HUES64 (cell line): ENCODE data around the gene PMEPA1.

ENCODE experiments used
- H3K27ac ChIP-seq: 2 replicates; pipeline ENCODE4 v1.7.0; 2013; ENCODE audit warnings: low read depth, low read length, inconsistent platforms
- H3K27me3 ChIP-seq: 2 replicates; pipeline ENCODE4 v1.6.1; 2013; ENCODE audit warnings: mild to moderate bottlenecking, low read length; ENCODE audit not compliant: insufficient read depth
- H3K36me3 ChIP-seq: 2 replicates; pipeline ENCODE4 v1.6.1; 2013; ENCODE audit warnings: mild to moderate bottlenecking, low read length; ENCODE audit not compliant: insufficient read depth
- H3K4me1 ChIP-seq: 2 replicates; pipeline ENCODE4 v1.6.1; 2013; ENCODE audit warnings: mild to moderate bottlenecking, low read length, moderate library complexity; ENCODE audit not compliant: insufficient read depth
- H3K4me3 ChIP-seq: 2 replicates; pipeline ENCODE4 v1.5.1; 2013; ENCODE audit warnings: mild to moderate bottlenecking, low read length, moderate library complexity
- H3K9ac ChIP-seq: 2 replicates; pipeline ENCODE4 v1.6.1; 2013; ENCODE audit warnings: mild to moderate bottlenecking, low read depth, low read length
- H3K9me3 ChIP-seq: 2 replicates; pipeline ENCODE4 v1.6.1; 2013; ENCODE audit warnings: low read depth, low read length; ENCODE audit not compliant: insufficient read depth
- WGBS: fragments of 150-250, 120-280 bp; methylation state at CpG from one replicate; pipeline ENCODE4 v1.1.7; 2013; ENCODE audit warnings: missing lambda C conversion rate; 5-methylcytosine and 5-hydroxymethylcytosine counted together

Gene PMEPA1

DNA sequence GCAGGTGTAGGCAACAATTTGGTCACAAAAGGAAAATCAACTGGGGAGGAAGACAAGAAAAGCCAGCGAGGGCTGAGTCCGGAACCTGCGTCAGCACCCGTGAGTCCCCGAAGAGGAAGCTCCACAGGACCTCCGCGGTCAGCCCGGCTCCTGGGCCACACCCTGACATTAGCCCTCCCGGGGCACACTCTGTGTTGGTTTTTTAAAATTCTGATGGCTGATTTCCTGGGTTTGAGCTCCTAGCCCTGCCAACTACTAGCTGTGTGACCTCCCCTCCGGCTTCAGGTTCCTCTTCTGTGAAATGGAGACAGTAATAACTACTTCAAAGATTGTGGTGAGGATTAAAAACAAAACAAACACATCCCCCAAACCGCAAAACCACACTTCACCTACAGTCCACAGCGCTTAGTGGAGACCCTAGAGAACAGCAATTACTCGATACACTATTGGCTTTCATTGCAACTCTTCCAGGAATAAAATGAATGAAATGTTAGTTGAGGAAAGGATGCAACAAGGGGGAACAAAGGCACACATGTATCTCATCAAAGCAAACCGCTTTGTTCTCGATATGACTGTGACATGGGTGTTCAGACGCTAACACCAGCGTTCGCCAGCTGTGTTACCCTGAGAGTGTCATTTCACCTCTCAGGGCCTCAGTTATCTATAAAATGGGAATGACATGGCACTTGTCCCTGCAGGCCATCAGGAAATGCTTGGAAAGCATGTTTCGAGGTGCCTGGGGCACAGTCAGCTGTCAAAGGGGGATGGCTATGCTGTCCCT lies 90.6 kb downstream of the PMEPA1 start:
- Histone ChIP-seq H3K4me3 (no peak overlapping the region), H3K36me3 (no peaks in the 10 kb centered on the region), H3K27me3 (no peaks in the 10 kb centered on the region), H3K27ac (no peak overlapping the region), H3K4me1 (no peaks in the 10 kb centered on the region), H3K9me3 (no peaks in the 10 kb centered on the region), H3K9ac (no peak overlapping the region)
- 91% methylated on average over 18 of the region's 19 CpGs for WGBS

DNA sequence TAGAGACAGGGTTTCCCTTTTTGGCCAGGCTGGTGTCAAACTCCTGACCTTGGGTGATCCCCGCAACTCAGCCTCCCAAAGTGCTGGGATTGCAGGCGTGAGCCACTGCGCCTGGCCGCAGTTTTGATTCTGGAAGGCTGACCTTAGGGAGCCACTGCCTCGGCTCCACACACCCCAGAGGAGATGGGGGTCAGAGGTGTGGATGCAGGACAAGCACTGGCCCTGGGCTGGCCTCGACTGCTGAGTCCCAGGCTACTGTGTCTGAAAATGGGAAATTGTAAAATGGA lies 91.1 kb downstream of the PMEPA1 start:
- Histone ChIP-seq H3K4me3 (no peak overlapping the region), H3K4me1 (no peaks in the 10 kb centered on the region), H3K9ac (no peak overlapping the region), H3K27ac (no peak overlapping the region), H3K9me3 (no peaks in the 10 kb centered on the region), H3K36me3 (no peaks in the 10 kb centered on the region), H3K27me3 (no peaks in the 10 kb centered on the region)
- 89% methylated on average over 6 of the region's 6 CpGs for WGBS

DNA sequence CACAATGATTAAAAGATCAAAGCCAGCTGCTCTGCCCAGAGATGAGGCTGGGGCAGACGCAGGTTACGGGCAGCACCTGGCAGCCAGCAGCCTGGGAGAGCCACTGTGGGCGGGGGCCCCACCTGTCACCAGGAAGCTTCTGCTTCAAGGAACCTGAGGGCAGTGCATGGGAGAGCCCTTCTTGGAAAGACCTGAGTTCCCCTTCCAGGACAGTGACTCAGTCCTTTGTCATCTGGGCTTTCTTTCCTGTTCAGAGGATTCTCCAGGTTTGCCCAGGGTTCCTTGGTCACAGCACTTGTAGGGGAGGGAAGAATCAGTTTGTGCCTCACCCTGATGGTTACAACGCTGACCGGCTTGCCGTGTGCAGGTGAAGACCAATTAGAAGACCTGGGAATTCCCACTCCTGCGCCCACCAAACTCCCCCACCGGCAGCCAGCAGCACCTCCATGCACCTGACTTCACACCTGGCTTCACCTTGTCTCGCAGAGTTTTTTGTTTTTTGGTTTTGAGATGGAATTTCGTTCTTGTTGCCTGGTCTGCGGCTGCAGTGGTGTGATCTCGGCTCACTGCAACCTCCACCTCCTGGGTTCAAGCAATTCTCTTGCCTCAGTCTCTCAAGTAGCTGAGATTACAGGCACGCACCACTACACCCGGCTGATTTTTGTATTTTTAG lies 91.6 kb downstream of the PMEPA1 start:
- 87% methylated on average over 13 of the region's 14 CpGs for whole genome bisulfite sequencing
- Histone ChIP-seq H3K4me1 (no peaks in the 10 kb centered on the region), H3K36me3 (no peaks in the 10 kb centered on the region), H3K27ac (no peak overlapping the region), H3K27me3 (no peaks in the 10 kb centered on the region), H3K4me3 (no peak overlapping the region), H3K9ac (no peak overlapping the region), H3K9me3 (no peaks in the 10 kb centered on the region)

DNA sequence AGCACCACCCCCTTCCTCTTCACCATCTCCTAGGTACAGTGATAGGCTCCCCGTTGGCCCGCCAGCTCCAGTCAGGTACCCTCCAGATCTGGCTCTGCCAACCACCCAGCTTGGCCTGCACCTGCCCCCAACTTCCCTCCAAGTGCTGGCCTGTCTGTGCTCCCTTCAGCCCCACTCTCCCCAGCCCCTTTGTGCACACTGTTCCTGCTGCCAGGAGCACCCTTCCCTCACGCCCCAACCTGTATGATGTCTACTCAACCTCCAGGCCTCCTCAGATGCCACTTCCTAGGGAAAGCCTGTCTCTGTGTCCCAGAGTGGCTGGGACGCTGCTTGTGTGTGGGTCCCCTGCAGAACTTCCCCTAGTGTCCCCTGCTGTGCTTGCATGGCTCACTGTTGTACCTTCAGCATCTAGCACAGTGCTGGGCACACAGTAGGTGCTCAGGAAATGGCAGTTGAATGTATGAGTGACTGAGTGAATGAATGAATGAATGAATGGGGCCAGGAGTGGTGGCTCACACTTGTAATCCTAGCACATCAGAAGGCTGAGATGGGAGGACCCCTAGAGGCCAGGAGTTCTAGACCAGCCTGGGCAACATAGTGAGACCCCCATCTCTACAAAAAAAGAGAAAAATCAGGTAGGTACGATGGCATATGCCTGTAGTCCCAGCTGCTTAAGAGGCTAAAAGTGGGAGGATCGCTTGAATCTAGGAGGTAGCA lies 92.6 kb downstream of the PMEPA1 start:
- no peaks in the 10 kb centered on the region for H3K36me3 ChIP-seq
- no peaks in the 10 kb centered on the region for H3K4me1 ChIP-seq
- no peak overlapping the region for H3K4me3 ChIP-seq
- no peaks in the 10 kb centered on the region for H3K9me3 ChIP-seq
- no peak overlapping the region for H3K27ac ChIP-seq
- H3K9ac ChIP-seq: no peak overlapping the region
- 89% methylated on average over 6 of the region's 6 CpGs for WGBS
- H3K27me3 ChIP-seq: no peaks in the 10 kb centered on the region

DNA sequence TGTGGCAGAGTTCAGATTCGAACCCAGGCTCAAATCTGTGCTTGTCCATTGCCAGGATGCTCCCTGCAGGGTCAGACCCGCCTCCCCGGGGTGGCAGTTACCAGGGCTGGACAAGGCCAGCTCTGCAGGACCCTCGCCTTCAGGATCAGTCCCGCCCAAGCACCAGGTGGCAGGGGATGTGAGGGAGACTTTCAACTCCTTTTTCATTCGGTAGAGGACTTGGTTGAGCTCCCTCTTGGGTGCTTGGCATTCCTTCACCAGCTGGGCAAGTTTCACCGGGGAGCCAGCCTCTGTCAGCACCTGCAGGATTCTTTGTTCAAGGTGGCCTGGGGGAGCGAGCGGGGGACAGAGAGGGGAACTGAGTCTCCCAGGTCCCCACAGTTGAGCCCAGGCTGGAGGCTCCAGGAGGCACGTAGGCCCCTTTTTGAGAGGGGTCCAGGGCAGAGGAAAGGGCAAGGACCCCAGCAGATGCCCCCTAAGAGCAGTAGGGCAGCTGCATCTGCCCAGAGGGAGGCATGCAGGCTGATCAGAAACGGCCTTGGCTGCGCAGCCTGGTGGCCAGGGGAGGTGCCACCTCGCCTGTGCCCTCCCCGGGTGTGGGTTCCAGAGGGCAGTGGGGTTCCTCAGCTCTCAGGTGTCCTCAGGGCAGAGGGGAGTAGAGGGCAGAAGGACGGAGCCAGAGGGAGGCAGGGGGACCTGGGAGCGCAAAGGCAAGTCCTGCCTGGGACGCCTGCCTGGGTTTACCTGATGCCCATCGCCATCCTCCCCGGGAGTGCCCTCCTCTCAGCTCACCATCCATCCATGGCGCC lies 93.5 kb downstream of the PMEPA1 start:
- no peaks in the 10 kb centered on the region for H3K36me3 ChIP-seq
- no peak overlapping the region for H3K27ac ChIP-seq
- H3K9ac ChIP-seq: no peak overlapping the region
- H3K27me3 ChIP-seq: no peaks in the 10 kb centered on the region
- 93% methylated on average over 20 of the region's 20 CpGs for WGBS
- no peaks in the 10 kb centered on the region for H3K4me1 ChIP-seq
- no peak overlapping the region for H3K4me3 ChIP-seq
- H3K9me3 ChIP-seq: no peaks in the 10 kb centered on the region

DNA sequence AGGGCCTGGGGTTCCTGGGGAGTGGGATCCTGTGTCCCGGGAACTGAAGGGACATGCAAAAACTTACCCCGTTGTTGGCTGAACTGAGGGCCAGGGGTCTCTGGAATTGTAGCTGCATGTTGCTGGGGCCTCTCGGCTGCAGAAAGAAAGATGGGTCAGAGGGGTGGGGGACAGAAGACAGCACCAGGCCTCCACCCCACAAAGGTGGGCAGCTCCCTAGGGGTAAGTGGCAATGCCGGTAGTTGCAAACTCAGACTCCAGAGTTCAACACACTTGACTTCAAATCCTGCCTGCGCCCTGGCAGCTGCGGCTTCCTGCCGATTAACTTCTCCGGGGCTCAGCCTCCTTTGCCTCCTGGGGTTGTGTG lies 94.4 kb downstream of the PMEPA1 start:
- no peak overlapping the region for H3K9ac ChIP-seq
- no peak overlapping the region for H3K4me3 ChIP-seq
- no peaks in the 10 kb centered on the region for H3K9me3 ChIP-seq
- no peaks in the 10 kb centered on the region for H3K36me3 ChIP-seq
- no peak overlapping the region for H3K27ac ChIP-seq
- WGBS: 91% methylated on average over 8 of the region's 8 CpGs
- no peaks in the 10 kb centered on the region for H3K4me1 ChIP-seq
- H3K27me3 ChIP-seq: no peaks in the 10 kb centered on the region

DNA sequence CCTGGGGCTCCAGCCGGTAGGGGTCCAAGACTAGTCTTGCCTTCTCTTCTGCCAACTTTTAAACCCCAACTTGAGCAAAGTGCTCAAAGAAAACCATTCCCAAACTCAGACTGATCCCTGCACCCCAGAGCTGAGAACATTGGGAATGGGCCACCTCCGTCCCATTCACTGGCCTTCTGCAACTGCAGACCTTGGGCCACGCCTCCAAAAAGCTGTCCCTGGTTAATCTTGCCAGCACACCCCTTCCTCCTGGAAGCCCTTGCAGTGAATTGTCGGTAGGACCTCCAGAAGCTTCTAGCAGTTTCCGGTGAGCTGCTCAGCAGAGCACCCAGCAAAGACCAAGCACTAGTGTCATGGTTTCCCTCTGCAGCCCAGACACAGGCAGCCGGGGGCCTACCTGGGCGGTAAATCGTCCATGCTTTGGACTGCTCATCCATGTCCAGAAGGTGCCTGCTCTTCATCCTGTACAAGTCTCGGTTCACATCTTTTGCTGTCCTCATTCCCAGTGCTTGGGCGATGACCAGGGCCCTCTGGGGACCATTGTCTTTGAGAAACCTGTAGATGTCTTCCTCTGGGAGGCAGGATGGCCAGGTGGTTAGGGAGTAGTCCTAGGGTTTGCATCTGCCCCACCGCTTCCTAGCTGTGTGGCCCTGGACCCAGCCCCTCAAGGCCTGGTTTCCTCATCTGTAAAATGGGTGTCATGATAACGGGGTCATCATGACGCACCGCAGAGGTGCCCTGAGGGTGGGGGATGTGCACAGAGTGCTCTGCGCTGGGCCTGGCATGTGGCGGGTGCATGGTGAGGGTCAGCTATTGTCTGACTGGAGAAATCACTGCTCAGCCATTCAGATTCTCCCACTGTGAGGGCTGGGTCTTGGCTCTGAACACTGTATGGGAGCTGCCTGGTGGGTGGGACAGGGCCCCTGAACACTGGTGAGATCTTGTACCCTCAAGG lies 95.0 kb downstream of the PMEPA1 start:
- Histone ChIP-seq H3K27me3 (no peaks in the 10 kb centered on the region), H3K4me3 (no peak overlapping the region), H3K27ac (no peak overlapping the region), H3K9ac (no peak overlapping the region), H3K9me3 (no peaks in the 10 kb centered on the region), H3K36me3 (no peaks in the 10 kb centered on the region), H3K4me1 (no peaks in the 10 kb centered on the region)
- WGBS: 92% methylated on average over 16 of the region's 16 CpGs

DNA sequence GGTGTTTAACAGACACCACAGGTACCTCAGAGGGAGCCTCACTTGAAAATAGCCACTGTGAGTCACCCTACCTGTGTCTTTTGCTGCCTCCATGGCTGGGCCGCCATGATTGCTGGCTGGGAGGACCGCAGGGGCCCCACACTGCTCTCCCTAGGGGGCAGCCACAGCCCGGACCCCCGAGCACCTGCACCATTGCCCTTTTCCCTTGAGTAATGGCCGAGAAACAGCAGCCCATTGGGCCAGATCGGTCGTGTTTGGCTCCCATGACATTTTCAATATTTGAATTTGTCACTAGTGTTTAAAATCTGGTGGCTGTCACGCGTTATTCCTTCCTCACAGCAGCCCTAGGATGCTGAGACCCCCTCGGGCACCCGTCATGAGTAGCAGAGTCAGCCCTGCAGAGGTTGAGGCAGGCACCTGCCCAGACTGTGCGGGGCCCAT lies 96.3 kb downstream of the PMEPA1 start:
- H3K4me3 ChIP-seq: no peak overlapping the region
- WGBS: 94% methylated on average over 12 of the region's 12 CpGs
- H3K27ac ChIP-seq: no peak overlapping the region
- no peaks in the 10 kb centered on the region for H3K27me3 ChIP-seq
- no peaks in the 10 kb centered on the region for H3K9me3 ChIP-seq
- H3K9ac ChIP-seq: no peak overlapping the region
- H3K36me3 ChIP-seq: no peaks in the 10 kb centered on the region
- H3K4me1 ChIP-seq: no peaks in the 10 kb centered on the region

DNA sequence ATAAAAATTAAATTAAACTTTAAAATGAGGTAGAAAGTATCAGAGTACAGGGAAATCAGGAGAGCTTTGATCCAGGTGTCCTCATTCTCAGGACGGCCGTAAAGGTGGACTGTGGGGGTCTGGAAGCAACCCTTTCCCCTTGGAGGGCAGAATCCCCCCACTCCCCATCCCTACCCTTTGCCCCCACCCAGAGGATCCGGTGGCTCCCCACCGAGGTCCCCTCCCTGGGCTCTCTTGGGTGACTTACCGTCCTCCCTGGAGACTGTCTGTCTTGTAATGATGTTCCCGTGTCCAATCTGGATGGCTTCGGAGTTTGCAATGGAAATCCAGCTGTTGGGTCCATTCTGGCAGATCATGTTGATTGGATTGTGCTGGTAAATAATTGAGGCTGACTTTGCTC lies 96.9 kb downstream of the PMEPA1 start:
- H3K9ac ChIP-seq: no peak overlapping the region
- H3K27me3 ChIP-seq: no peaks in the 10 kb centered on the region
- WGBS: 91% methylated on average over 7 of the region's 7 CpGs
- H3K36me3 ChIP-seq: no peaks in the 10 kb centered on the region
- no peaks in the 10 kb centered on the region for H3K4me1 ChIP-seq
- H3K9me3 ChIP-seq: no peaks in the 10 kb centered on the region
- no peak overlapping the region for H3K27ac ChIP-seq
- H3K4me3 ChIP-seq: no peak overlapping the region

DNA sequence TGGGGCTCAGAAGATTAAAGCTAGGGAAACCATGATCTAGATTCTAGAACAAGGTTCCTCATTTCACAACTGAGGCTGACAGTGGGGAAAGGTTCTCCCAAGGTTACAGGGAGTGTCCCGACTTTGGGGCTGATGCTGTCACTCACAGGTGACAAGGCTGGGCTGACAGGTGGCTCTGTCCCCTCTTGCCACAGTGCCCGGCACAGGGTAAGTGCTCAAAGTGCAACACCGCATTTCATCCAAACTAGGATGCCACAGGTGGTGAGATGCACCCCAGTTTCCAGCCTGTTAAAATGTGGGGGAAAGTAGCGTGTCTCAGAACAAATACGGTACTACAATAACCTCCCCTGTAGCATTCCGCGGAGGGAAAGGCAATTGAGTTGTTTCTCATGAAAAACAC lies 97.4 kb downstream of the PMEPA1 start:
- WGBS: 94% methylated on average over 7 of the region's 7 CpGs
- Histone ChIP-seq H3K4me3 (no peak overlapping the region), H3K27ac (no peak overlapping the region), H3K9ac (no peak overlapping the region), H3K4me1 (no peaks in the 10 kb centered on the region), H3K27me3 (no peaks in the 10 kb centered on the region), H3K9me3 (no peaks in the 10 kb centered on the region), H3K36me3 (no peaks in the 10 kb centered on the region)
